Renal pelvis (tissue), 4 donors: ENCODE data around the gene ZNF423. TPM values are rescaled to one million over a fixed set of nuclear protein-coding genes. Genes with fewer than 3 reads are reported as not detected.

Experiments
- DNase-seq: peaks from one replicate; pipeline ENCODE4 v3.0.0-alpha.2; 2013
- polyA plus RNA-seq, 3 donors: library from polyadenylated mRNA; unstranded; fragments of 120-200 nt; gene quantifications; one replicate each; pipeline ENCODE4 v1.2.1, GENCODE V29; 2013; ENCODE audit not compliant: insufficient read length in 3 of 3

The ZNF423 gene
- polyA plus RNA-seq, 3 donors, result 24.2 to 30.5 (median 28.5) TPM

GRCh38 chr16:49495596-49496355 lies 360.1 kb downstream of the ZNF423 start:
- no peak for DNase-seq

- DNase-seq, result no peak
These were observed 360.9 kb downstream of the ZNF423 start for GRCh38 chr16:49494891-49495566.

- no peak for DNase-seq
These were observed 361.4 kb downstream of the ZNF423 start for GRCh38 chr16:49494474-49494873.

- DNase-seq, result no peak
These were observed 362.1 kb downstream of the ZNF423 start for GRCh38 chr16:49493836-49494235.

GRCh38 chr16:49492896-49493626 lies 362.9 kb downstream of the ZNF423 start:
- no peak for DNase-seq

GRCh38 chr16:49491771-49492761 lies 363.8 kb downstream of the ZNF423 start:
- peak; percentile 45 for DNase-seq

- DNase-seq, result no peak
These were observed 364.7 kb downstream of the ZNF423 start for GRCh38 chr16:49491106-49491670.

GRCh38 chr16:49490321-49490705 lies 365.6 kb downstream of the ZNF423 start:
- no peak for DNase-seq

- no peak for DNase-seq
These were observed 366.1 kb downstream of the ZNF423 start for GRCh38 chr16:49489686-49490320.

GRCh38 chr16:49488740-49489525 lies 367.0 kb downstream of the ZNF423 start:
- no peak for DNase-seq

GRCh38 chr16:49488336-49488735 lies 367.6 kb downstream of the ZNF423 start:
- no peak for DNase-seq

GRCh38 chr16:49487746-49488145 lies 368.2 kb downstream of the ZNF423 start:
- DNase-seq, result no peak

- no peak for DNase-seq
These were observed 369.5 kb downstream of the ZNF423 start for GRCh38 chr16:49486400-49486799.

GRCh38 chr16:49485663-49486062 lies 370.2 kb downstream of the ZNF423 start:
- no peak for DNase-seq

- DNase-seq, result no peak
These were observed 371.0 kb downstream of the ZNF423 start for GRCh38 chr16:49484936-49485335.

GRCh38 chr16:49484451-49484849 lies 371.5 kb downstream of the ZNF423 start:
- peak; percentile 65 for DNase-seq

- DNase-seq, result no peak
These were observed 372.1 kb downstream of the ZNF423 start for GRCh38 chr16:49483651-49484450.

GRCh38 chr16:49483251-49483650 lies 372.7 kb downstream of the ZNF423 start:
- no peak for DNase-seq

GRCh38 chr16:49482690-49483089 lies 373.2 kb downstream of the ZNF423 start:
- DNase-seq, result no peak
